Nephron (organoid): Measurements from ENCODE around the gene CORO2A.
A peak's percentile ranks its signal among the peaks of the same experiment; 100 is the strongest.
"Not testable (repeated sequence)": the region's sequence is repeated elsewhere in the genome, so short reads cannot be mapped to it uniquely, and the experiment has no call there.

ENCODE experiments used
- H3K27ac Mint-ChIP-seq, 3 experiments: 2 replicates each; pipeline ENCODE4 v1.8.0; 2020; ENCODE audit warnings: mixed read lengths in 3 of 3, mild to moderate bottlenecking in 2 of 3, moderate library complexity in 1 of 3
- H3K27me3 Mint-ChIP-seq: 2 replicates; pipeline ENCODE4 v1.8.0; 2021; ENCODE audit warnings: low read depth, mild to moderate bottlenecking, moderate library complexity, mixed read lengths
- H3K36me3 Mint-ChIP-seq: 2 replicates; pipeline ENCODE4 v1.8.0; 2020; ENCODE audit warnings: low read depth, mixed read lengths
- H3K4me1 Mint-ChIP-seq: 2 replicates; pipeline ENCODE4 v1.8.0; 2020; ENCODE audit warnings: mixed read lengths
- H3K4me3 Mint-ChIP-seq, 3 experiments: 2 replicates each; pipeline ENCODE4 v1.8.0; 2020; ENCODE audit warnings: mild to moderate bottlenecking in 3 of 3, mixed read lengths in 3 of 3, moderate library complexity in 2 of 3
- H3K9me3 Mint-ChIP-seq: 2 replicates; pipeline ENCODE4 v1.8.0; 2020; ENCODE audit warnings: mixed read lengths
- TF ChIP-seq, protein P1 (sequence below), 3 experiments: fragments of 200-600 bp; sonication (generic); IDR thresholded peaks; one replicate each; pipeline ENCODE4 v1.5.0; 2021; ENCODE audit warnings: antibody characterized with exemption in 3 of 3; ENCODE audit not compliant: unreplicated experiment in 3 of 3

The CORO2A gene

DNA sequence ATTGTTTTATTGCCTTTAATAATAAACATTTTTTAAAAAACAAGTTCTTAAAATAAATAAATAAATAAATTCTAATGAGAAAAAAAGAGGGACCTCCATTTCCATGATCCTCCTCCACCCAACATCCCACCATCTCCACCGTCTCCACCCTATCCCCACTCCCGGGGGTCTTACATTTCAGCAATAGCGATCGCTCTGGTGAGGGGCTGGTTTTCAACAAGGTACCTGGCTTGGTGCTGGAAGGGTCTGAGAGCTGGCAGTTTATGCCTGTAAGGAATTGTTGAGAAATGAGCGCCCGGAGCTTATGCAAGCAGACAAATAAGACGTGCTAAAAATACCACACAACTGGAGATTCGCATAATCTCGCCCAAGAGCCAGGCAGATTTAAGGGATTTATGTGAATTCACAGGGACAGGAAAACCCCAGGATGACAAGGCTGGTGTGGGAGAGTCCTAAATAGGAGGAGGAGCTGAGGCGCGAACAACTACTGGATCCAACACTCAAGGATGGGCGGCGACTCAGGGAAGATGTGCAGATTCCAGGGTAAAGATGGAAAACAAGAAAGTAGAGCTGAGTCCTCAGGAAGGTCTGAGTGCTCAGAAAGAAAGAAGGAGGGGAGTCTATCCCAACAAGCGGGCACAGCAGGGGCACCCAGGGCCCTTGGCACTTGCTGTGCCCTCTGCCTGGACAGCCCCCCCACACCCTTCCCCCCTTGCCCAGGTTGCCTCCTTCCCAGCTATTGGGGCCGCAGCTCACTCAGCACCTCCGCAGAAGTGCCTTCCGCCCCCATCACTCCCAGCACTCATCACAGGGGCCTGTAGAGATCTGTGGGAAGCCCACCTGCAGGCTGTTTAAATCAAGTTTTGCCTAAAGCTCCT, 100.5 kb downstream of the CORO2A start:
- peaks cover 1% of the 10 kb centered on the region for H3K36me3 Mint-ChIP-seq
- no peaks in the 10 kb centered on the region for H3K9me3 Mint-ChIP-seq
- no peak overlapping the region for H3K27ac Mint-ChIP-seq
- H3K4me1 Mint-ChIP-seq = peaks cover 4% of the 10 kb centered on the region
- peak overlapping the region in 2 of 3 experiments; percentile 3 to 45 for H3K4me3 Mint-ChIP-seq
- H3K27me3 Mint-ChIP-seq = peaks cover 10% of the 10 kb centered on the region
- TF ChIP-seq, protein P1, sequence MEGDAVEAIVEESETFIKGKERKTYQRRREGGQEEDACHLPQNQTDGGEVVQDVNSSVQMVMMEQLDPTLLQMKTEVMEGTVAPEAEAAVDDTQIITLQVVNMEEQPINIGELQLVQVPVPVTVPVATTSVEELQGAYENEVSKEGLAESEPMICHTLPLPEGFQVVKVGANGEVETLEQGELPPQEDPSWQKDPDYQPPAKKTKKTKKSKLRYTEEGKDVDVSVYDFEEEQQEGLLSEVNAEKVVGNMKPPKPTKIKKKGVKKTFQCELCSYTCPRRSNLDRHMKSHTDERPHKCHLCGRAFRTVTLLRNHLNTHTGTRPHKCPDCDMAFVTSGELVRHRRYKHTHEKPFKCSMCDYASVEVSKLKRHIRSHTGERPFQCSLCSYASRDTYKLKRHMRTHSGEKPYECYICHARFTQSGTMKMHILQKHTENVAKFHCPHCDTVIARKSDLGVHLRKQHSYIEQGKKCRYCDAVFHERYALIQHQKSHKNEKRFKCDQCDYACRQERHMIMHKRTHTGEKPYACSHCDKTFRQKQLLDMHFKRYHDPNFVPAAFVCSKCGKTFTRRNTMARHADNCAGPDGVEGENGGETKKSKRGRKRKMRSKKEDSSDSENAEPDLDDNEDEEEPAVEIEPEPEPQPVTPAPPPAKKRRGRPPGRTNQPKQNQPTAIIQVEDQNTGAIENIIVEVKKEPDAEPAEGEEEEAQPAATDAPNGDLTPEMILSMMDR (IDR thresholded peaks at IDR 0.05; ENCODE audit: unreplicated experiment in 3 of 3) = no peak

DNA sequence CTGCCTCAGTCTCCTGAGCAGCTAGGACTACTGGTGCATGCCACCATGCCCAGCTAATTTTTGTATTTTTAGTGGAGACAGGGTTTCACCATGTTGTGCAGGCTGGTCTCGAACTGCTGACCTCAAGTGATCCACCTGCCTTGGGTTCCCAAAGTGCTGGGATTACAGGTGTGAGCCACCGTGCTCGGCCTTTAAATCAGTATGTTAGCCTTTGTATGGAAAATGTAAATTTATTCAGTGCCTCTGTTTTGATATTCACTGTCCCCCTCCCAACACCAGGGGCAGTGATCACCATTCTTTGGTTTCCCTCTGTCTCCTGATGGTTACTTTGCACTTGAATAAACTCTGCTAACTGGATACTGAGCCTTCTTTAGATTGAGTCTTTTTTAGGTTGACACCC, 101.8 kb downstream of the CORO2A start:
- not testable (repeated sequence) for H3K27ac Mint-ChIP-seq, H3K4me1 Mint-ChIP-seq

DNA sequence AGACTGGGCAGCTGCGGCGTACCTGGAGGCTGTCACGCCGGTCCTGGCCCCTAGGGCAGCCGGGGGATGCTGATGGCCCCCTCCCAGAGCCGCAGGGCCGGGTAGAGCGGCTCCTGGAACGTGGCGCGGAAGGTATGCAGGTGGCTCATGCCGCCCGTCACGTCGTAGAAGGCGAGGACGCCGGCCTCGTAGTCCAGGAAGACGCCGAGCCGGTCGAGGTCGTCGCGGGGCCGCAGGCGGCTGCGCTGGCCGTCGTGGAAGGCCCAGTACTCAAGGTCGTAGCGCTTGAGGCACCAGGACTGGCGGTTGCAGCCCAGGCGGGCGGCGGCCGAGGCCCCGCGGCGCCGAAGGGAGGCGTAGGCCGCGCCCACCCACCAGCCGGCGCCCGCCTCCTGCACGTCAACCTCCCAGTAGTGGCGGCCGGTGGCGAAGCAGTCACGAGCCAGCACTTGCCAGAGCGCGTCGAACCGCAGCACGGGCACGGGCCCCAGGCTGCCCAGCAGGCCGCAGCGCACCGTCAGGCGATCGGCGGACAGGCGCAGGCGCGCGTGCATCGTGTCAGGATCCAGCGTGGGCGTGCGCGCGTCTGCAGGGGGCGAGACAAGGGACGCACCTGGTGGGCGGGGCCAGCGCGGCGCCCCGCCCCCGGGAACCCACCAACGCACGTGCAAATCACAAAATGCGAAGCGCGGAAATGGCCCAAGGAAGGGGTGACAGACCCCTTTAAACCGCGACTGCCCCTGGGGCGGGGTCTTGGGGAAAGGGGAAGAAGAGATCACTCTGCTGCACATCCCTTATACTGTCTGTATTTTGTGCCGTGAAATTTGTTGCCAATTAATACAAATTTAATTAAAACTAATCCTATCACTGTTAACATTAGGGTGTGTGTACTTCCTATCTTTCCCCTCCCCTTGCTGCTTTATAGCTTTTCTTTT, 104.8 kb downstream of the CORO2A start:
- H3K9me3 Mint-ChIP-seq = no peaks in the 10 kb centered on the region
- H3K4me1 Mint-ChIP-seq = peaks cover 4% of the 10 kb centered on the region
- TF ChIP-seq, protein P1 (IDR thresholded peaks at IDR 0.05; ENCODE audit: unreplicated experiment in 3 of 3) = no peak
- peaks cover 8% of the 10 kb centered on the region for H3K36me3 Mint-ChIP-seq
- no peak overlapping the region for H3K27ac Mint-ChIP-seq
- peak overlapping the region in 1 of 3 experiments; percentile 33 for H3K4me3 Mint-ChIP-seq
- peaks cover 10% of the 10 kb centered on the region for H3K27me3 Mint-ChIP-seq

More for the DNA sequence above, 101.8 kb downstream of the CORO2A start:
- not testable (repeated sequence) for H3K4me3 Mint-ChIP-seq, H3K36me3 Mint-ChIP-seq, H3K9me3 Mint-ChIP-seq
- H3K27me3 Mint-ChIP-seq = peaks cover 13% of the 10 kb centered on the region

DNA sequence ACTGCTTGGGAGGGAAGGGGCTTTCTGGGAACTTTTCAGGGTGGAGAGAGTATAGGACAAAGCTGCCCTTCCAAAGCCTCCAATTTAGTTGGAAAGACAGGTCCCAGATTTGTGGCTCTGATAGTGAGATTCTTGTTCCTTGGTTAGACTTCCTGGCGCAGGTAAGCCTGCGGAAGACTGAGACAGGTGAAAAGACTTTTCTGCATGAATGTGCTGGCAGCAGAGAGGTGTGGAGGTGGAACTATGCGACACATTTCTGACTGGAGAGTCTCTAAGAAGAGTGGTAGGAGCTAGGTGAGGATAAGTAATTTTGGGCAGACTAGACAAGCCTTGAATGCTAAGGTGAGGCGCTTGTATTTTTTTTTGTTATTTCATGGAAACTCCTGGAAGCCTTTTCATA, 106.0 kb downstream of the CORO2A start:
- Mint-ChIP-seq H3K36me3 (peaks cover 14% of the 10 kb centered on the region), H3K27ac (peak overlapping the region in 1 of 3 experiments; percentile 34), H3K9me3 (no peaks in the 10 kb centered on the region), H3K4me1 (no peaks in the 10 kb centered on the region), H3K4me3 (peak overlapping the region in 2 of 3 experiments; percentile 1 to 15), H3K27me3 (peaks cover 6% of the 10 kb centered on the region)
- TF ChIP-seq, protein P1 (IDR thresholded peaks at IDR 0.05; ENCODE audit: unreplicated experiment in 3 of 3) = no peak

DNA sequence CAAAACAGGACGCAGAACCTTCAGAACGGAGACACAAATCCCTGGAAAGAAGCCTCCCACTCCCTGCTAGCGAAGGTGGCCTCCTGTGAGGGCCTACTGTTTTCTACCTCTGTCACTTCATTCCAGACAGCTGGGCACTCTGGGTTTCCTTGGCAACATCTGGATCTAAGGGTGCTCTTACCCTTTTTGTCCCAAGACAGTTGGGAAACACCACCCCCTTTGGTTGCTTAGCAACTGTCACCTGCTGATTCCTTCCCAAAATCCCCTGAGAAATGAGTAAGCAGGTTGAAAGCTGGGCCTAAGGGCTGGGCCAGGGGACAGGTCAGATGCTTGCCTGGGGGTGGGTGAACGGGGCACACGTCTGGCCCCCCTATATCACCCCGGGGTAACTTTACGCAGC, 106.5 kb downstream of the CORO2A start:
- H3K4me1 Mint-ChIP-seq = no peaks in the 10 kb centered on the region
- H3K4me3 Mint-ChIP-seq = no peak overlapping the region
- H3K27me3 Mint-ChIP-seq = peaks cover 6% of the 10 kb centered on the region

More for the DNA sequence above, 106.5 kb downstream of the CORO2A start:
- Mint-ChIP-seq H3K27ac (peak overlapping the region in 1 of 3 experiments; percentile 34), H3K36me3 (peaks cover 14% of the 10 kb centered on the region), H3K9me3 (no peaks in the 10 kb centered on the region)
- TF ChIP-seq, protein P1 (IDR thresholded peaks at IDR 0.05; ENCODE audit: unreplicated experiment in 3 of 3) = no peak
